IPS DF 4.7 (cell line): ENCODE data around the gene ATOH1.

Experiments used
- DNase-seq: peaks from one replicate; pipeline ENCODE4 v3.0.0-alpha.2; 2013; ENCODE audit warnings: low spot score; ENCODE audit errors: extremely low read depth

ATOH1 gene

GRCh38 chr4:93828332-93828994 lies at the start of gene ATOH1:
ATOH1 (plus strand) TSS chr4:93828753; CDS start chr4:93828927, 174 bp downstream.
- DNase-seq: no peak

DNA sequence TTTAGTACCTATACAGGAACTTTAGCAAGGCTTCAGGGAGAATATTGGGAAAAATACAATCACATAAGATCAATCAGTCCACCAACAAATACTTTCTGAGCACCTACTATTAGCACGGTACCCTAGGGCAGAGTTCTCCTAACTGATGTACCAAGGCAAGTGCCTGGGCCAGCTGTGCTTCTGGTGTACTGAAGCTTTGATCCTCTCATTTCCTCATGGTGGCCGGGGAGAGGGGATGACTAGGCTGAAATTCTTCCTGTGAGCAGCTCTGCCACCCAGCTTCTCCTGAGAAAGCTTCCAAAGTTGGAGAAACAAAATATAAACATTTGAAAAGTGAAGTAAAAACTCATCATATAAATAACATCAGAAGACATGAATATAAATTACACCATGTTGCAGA lies 49.3 kb upstream of the ATOH1 start:
- DNase-seq: no peak

GRCh38 chr4:93780080-93780479 lies 48.5 kb upstream of the ATOH1 start:
- DNase-seq: no peak

DNA sequence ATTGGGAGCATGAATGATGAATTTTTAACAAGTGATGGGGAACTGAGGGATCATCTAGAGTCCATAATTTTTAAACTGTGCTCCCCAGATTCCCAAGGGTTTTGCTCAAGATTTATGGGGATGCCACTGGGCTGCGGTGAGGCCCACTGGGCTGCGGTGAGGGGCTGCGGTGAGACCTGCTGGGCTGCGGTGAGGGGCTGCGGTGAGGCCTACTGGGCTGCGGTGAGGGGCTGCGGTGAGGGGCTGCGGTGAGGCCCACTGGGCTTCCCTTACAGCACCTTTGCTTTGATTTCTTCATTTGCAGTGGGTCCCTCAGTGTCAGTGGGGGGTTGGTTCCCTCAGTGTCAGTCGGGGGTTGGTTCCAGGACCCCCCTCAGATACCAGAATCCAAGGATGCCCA lies 47.4 kb upstream of the ATOH1 start:
- DNase-seq: no peak

- no peak for DNase-seq
Observed at GRCh38 chr4:93786149-93786548, 42.4 kb upstream of the ATOH1 start.

DNA sequence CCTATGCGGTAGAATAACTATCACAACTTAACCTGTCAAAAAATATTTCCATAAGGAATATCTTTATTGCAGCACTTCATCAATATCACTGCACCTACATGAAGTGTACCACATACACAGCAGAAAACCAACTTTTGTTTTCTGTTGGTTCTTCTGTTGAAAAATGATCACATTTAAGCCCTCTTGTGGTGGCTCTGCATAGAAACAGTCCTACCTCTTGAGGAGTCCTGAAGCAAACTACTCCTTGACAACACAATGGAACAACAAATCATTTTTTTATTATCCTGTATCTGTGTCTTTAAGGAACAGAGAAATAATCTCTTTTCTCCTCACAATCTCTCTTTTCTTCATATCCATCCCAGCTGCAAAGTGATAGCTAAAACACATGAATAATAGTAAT lies 39.8 kb upstream of the ATOH1 start:
- DNase-seq: no peak

DNA sequence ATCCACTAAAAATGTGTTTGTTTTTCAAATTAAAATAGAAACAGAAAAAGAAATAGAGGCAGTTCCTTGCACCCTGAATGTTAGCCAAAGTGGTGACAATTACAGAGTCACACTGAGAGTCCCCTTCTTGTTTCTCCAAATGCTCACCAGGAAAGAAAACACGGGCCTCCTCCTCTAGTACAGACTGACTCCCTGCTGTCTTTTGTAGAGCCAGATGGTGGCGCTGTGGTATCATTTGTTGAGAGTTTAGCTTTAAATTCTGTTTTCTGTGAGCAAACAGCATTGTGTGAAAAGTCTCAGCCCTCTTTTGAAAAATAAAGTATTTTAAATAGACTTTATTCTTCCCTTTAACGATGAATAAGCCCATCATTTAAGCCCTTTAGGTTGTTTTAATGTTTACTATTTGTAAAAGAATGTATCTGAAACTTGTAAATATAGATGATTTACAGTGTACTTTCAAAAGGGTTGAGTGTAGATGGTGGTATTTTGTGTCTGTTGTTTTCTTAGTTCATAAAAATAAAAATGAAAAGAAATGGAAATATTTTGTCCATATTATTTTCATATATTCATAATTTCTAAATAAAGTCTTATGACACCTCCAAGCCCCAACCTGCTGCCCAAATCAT lies 36.9 kb upstream of the ATOH1 start:
- no peak for DNase-seq

DNA sequence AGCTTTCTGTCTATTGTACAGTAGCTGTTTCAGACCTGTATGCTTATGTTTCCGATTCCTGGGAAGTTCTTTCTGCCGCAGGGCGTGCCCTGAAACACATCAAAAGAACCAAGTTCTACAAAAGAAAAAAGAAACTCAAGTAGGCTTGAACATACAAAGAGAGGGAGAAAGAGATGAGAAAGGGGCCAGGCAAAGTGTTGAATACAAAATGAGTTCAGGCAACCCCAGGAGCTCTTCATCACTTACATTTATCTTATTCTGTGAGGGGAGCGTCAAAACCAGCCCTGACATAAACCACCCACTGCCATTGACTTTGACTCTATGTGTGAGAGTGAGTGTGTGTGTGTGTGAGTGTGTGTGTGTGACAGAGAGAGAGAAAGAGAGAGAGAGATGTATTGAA lies 26.5 kb upstream of the ATOH1 start:
- no peak for DNase-seq

GRCh38 chr4:93809773-93810172 lies 18.8 kb upstream of the ATOH1 start:
- no peak for DNase-seq

DNA sequence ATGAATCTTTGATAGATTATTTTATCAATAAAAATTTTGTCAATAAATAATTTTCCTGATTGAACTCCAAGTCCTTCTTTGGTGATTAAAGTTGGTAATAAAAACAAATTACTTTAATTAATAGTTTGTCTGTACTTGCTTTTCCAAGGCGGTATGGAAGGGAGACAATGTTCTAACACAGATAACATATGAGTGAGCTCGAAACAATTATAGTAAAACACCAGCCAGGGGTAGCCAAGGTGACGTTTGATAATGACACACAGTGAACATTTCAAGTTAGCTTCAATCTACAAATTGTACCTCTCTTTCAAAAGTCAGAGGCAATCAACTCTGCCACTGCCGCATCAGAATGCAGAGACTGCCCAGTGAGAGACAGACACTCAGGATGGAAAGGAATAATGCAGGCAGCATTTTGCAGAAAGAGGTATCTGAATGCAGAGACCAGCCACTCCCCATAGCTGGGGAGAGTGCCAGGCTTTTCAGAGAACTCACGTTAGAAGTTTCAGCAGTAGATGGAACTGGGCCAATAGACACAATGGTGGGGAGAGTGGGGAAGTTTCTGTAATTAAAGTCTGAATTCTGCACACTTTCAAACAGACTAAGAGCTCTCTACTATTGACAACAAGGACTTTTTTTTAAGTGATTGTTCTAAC lies 18.1 kb upstream of the ATOH1 start:
- no peak for DNase-seq

DNA sequence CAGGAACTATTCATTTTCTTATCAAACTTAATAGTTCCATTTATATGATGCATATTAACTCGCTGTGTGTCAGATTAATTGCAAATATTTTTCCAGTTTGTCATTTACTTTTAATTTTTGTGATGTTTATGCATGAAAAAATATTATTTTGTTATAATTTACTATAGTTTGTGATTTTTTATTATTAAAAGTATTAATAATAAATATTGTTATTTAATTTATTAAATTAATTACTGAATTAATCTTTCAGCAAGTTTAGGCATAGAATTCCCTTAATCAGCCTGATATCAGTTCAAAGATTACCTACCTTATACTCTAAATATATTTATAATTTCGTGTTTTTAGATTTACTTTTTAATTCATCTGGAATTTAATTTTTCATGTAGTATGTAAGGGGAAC lies 15.5 kb upstream of the ATOH1 start:
- no peak for DNase-seq

DNA sequence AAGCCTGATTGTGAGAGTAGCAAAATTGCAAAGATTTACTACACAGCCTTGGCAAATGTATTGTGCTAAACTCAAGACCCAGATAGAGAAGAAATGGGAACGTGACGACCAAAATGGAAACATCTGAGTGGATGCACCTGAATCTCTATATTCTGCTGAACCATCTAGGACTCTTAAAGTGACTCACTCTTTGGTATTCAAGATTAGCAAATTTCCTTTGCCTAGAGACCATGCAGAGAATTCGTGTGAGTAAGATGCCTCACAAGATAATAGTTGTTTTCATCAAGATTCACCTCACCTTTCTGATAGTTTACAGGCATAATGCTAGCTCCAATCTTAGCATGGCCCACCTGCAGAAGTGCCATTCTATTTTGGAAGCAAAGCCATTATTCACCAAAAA lies 14.4 kb upstream of the ATOH1 start:
- DNase-seq: no peak

- DNase-seq: no peak
Observed at GRCh38 chr4:93814722-93815121, 13.8 kb upstream of the ATOH1 start.

DNA sequence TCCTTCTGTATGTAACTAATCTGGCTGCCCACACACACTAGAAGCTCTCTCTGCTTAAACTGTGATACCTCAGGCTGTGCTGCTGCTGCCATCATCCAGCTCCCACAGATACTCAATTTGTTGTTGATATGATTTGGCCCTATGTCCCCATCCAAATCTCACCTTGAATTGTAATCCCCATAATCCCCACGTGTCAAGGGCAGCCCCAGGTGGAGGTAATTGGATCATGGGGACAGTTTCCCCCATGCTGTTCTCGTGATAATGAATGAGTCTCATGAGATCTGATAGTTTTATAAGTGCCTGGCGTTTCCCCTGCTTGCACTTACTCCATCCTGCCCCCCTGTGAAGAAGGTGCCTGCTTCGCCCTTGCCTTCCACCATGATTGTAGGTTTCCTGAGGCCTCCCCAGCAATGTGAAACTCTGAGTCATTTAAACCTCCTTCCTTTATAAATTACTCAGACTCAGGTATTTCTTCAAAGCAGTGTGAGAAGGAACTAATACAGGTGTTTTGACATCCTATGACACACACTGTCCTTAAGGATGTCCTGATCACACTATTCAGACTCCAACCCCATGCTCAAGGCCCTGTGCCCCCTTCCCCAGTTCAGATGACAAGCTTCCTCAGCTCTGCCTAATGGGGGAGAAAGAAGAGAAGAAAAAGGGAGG lies 2.9 kb upstream of the ATOH1 start:
- DNase-seq: no peak

DNA sequence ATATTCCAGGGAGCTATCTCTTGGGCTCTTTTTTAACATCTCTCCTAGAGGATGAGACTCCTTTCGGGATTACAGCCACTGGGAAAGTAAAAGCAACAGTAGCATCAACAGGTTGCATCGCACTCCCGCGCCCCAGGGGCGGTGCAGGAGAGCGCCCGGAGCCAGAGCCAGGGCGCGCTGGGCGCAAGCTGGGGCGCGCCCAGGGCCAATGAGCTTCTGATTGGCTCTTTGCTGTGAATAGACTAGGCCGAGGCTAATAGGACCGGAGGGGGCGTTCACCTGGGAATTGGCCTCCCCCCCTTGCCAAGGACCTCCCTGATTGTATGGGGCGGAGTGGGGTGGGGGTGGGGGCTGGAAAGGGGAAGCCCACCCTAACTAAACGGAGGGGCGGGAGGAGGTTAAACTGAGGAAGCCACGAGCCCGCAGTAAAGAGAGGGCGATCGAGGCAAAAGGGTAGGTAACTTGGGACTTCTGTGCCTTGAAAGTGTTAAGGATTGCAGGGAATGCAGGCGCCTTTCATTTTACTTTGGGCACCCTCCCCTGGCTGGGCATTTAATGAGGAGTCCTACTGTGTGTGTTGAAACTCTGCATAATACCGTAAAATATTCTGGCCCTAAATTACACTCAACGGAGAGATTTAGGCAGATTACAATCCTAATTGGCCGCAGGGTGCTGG lies 1.1 kb upstream of the ATOH1 start:
- DNase-seq: no peak

DNA sequence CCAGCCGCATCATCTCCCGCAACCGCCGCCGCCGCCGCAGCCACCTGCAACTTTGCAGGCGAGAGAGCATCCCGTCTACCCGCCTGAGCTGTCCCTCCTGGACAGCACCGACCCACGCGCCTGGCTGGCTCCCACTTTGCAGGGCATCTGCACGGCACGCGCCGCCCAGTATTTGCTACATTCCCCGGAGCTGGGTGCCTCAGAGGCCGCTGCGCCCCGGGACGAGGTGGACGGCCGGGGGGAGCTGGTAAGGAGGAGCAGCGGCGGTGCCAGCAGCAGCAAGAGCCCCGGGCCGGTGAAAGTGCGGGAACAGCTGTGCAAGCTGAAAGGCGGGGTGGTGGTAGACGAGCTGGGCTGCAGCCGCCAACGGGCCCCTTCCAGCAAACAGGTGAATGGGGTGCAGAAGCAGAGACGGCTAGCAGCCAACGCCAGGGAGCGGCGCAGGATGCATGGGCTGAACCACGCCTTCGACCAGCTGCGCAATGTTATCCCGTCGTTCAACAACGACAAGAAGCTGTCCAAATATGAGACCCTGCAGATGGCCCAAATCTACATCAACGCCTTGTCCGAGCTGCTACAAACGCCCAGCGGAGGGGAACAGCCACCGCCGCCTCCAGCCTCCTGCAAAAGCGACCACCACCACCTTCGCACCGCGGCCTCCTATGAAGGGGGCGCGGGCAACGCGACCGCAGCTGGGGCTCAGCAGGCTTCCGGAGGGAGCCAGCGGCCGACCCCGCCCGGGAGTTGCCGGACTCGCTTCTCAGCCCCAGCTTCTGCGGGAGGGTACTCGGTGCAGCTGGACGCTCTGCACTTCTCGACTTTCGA lies 654 bp downstream of the ATOH1 start:
- no peak for DNase-seq

DNA sequence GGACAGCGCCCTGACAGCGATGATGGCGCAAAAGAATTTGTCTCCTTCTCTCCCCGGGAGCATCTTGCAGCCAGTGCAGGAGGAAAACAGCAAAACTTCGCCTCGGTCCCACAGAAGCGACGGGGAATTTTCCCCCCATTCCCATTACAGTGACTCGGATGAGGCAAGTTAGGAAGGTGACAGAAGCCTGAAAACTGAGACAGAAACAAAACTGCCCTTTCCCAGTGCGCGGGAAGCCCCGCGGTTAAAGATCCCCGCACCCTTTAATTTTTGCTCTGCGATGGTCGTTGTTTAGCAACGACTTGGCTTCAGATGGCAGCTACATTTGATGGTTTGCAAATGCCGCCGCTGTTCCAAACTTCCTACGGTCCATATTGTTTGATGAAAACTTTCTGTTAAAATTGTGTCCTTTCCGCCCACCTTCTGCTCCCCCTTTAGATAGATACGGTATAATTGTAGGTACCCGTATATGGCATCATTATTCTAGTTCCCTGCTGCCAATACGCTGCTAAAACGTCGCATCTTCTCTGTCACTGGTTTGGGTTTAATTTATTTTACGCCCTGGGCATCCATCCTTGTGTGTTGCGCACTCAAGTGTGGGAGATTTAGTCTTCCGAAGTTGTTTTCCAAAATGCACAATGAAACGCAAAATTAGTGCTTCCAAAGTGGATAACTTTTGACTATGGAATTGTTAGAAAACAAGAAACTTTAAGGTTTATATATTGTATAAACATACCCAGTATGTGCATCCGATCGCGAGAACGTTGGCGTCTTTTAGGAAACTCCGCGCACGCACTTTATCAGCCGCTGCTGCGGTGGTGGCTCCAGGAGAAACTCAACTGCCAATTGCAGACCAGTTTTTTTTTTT lies 1.5 kb downstream of the ATOH1 start:
- DNase-seq: no peak

DNA sequence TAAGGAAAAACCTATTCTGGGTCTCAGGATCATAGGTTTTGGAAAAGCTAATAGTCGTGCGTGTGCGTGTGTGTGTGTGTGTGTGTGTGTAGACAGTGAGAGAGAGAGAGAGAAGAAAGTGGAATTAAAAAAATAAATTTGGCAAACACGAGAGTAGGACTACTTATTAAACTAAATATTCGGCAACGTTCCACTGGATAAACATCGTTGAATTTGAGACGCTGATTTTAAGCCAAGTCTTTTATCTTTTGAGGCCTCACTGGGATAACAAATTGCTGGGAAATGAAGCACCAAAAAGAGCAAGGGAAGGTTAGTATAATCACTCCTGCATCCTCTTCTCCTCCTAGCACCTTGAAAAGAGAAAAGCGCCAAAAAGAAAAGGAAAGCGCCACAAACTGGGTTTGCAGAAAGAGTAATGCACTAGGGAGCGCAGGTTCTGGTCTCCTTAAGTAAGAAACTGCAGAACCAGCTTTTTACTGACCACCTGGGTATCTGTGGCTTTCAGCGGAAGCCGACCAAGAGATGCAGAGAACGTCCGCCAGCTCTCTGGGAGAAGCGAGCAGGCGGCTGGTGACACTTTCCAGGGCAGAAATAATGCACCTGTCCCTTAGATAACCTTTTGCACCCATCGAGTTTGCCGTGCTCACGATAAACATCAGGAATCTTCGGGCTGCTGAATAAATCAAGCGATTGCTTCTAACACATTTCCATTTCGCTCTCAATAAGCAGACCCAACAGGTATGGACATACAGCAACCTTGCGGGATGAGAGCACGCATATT lies 3.4 kb downstream of the ATOH1 start:
- DNase-seq: no peak
